HG02852 (cell line): ENCODE results near the gene YTHDC2.

Source experiments
- ATAC-seq: cut with Tn5 transposase; IDR thresholded peaks from one replicate; pipeline ENCODE4 v1.9.1; 2021; ENCODE audit warnings: mild to moderate bottlenecking, moderate library complexity; ENCODE audit not compliant: unreplicated experiment

The YTHDC2 gene

GRCh38 chr5:113513384-113514288, at the start of gene YTHDC2:
YTHDC2 (plus strand) TSS chr5:113513694; CDS start chr5:113513896, 202 bp downstream.
- peak; percentile 99 for ATAC-seq

- ATAC-seq: no peak
Observed at GRCh38 chr5:113474100-113474728, 39.3 kb upstream of the YTHDC2 start.

DNA sequence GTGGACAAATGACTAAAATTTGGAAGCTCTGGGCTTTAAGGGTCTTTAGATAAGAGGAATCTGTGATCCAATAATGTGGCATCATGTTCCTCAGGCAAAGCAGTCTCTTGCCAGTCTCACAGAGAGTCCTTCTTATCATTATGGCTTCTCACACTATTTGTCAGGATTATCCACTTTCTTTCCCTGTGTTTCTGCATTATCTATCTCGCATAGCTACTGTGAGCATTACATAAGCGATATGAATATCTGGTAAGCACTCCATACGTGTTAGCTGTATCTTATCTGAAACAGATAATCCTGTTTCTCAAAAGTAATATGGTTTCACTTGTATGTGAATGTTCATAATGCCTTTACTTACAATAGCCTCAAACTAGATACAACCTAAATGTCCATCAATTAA, 34.8 kb upstream of the YTHDC2 start:
- no peak for ATAC-seq

GRCh38 chr5:113480243-113480642, 33.3 kb upstream of the YTHDC2 start:
- no peak for ATAC-seq

GRCh38 chr5:113487416-113487780, 26.1 kb upstream of the YTHDC2 start:
- ATAC-seq: no peak

- ATAC-seq: no peak
Observed at GRCh38 chr5:113487781-113488644, 25.5 kb upstream of the YTHDC2 start, which contains the start of gene MCC. MCC (minus strand) TSS chr5:113488453.

DNA sequence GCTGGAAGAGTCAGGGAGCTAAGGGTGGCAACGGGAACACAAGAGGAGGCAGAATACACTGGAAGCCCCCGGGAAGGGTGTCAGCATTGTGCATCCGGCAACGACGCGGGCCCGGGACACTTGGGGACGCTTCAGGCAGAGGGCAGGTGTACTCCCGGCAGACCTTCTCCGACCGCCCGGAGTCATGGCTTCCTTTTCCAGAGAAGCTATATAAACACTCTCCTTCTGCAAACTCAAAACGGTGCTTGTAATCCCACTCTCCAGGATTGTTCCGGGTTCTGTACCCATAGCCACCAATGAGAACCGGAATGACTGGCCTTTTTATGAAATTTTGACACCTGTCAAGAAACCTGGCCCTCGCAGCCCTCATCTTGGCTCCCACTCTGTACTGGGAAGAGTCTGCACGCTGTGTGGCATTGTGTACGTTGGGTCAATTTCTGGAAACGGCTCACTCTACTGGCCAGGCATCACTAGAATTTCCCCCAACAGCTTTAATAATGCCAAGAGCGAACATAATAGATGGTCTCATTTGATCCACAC, 24.8 kb upstream of the YTHDC2 start:
- ATAC-seq: no peak

DNA sequence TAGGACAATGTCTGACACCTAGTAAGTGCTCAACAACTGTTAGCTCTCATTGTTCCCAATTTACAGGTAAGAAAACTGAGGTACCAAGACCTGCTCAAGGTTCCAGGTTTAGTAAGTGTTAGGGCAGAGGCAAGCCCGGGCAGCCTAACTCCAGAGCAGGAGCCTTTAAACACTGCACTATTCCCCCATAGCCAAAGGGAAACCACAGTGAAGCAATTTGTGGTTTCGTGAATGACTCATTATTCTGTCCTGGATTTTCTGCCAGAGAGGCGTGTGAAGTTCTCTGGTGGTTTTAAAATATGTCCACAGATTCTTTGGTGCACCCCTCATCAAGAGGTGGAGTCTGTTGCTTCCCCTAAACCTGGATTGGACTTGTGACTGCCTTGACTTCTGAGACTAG, 24.2 kb upstream of the YTHDC2 start:
- ATAC-seq: peak; percentile 59

GRCh38 chr5:113490317-113490716, 23.2 kb upstream of the YTHDC2 start:
- ATAC-seq: no peak

GRCh38 chr5:113491022-113491421, 22.5 kb upstream of the YTHDC2 start:
- ATAC-seq: no peak

GRCh38 chr5:113493446-113493845, 20.0 kb upstream of the YTHDC2 start:
- no peak for ATAC-seq

DNA sequence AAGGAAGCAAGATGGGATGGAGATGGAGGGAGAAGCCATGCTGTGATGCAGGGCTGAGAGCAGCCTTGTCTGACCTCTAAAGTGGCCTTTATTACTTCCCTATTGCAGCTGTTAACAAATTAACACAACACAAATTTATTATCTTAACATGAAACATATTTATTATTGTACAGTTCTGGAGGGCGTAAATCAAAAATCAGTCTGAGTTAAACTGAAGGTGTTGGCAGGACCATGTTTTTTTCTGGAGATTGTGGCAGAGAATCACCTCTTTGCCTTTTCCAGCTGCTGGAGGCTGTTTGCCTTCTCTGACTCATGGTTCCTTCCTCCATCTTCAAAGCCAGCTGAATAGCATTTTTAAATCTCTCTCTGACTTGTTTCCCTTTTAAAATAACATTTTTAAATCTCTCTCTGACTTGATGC, 18.1 kb upstream of the YTHDC2 start:
- ATAC-seq: no peak

DNA sequence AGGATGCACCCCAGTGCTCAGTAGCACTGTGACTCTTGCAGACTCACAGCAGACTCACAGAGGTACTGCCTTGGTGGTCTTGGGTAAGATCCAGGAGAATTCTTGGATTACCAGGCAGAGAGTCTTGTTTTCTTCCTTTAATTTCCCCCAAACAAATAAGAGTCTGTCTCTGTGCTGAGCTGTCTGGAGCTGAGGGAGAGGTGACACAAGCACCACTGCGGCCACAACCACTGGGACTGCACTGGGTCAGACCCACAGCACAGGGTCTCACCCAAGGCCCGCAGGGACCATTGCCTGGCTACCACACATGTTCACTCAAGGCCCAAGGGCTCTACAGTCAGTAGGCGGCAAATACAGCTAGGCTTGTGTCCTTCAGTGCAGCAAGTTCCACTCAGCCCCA, 11.4 kb upstream of the YTHDC2 start:
- no peak for ATAC-seq

- ATAC-seq: no peak
Observed at GRCh38 chr5:113503146-113503545, 10.3 kb upstream of the YTHDC2 start.

GRCh38 chr5:113505181-113505580, 8.3 kb upstream of the YTHDC2 start:
- no peak for ATAC-seq

GRCh38 chr5:113507601-113508000, 5.9 kb upstream of the YTHDC2 start:
- ATAC-seq: no peak

DNA sequence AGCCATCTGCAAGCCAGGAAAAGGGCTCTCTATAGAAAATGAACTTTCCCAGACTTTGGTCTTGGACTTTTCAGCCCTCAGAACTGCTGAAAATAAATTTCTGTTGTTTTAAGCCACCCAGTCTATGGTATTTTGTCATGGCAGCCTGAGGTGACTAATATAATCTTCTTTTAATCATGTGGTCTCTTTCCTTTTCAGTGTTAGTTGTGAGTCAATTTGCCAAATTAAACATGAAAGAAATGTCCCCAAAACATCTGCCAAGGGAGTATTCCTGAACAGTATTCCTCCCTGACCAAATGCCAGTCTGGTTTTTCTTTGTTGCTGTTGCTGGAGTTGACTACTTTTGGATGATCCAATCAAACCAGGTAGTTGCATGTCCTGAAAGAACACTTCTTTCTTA, 4.7 kb upstream of the YTHDC2 start:
- no peak for ATAC-seq

GRCh38 chr5:113510836-113511451, 2.5 kb upstream of the YTHDC2 start:
- ATAC-seq: no peak

- ATAC-seq: no peak
Observed at GRCh38 chr5:113512341-113512740, 1.2 kb upstream of the YTHDC2 start.

DNA sequence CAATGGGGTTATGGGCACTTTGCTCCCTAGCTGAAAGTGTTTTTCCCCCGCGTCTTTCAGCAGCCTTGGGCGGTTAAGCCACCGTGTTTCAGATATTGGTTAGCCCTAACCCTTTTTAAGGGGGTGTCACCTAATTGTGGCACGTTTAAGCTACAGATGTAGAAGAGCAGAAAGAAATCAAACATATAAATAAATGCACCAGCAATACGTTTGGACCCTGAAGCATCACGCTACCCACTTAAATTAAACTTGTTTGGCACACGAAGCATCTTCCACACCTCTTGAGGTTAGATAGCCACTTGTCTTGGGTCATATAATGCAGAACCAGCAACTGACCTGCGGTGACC, 768 bp downstream of the YTHDC2 start:
- ATAC-seq: no peak

DNA sequence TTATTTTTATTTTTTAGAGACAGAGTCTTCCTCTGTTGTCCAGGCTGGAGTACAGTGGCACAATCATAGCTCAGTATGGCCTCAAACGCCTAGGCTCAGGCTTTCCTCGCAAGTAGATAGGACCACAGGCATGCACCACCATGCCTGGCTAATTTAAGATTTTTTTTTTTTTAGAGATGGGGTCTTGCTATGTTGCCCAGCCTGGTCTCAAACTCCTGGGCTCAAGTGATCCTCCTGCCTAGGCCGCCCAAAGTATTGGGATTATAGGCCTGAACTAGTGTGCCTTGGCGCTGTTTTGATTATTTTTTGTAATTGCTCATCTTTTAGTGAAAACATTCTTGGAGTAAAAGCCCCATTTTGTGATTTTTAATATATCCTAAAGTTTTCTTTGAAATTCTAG, 5.4 kb downstream of the YTHDC2 start:
- no peak for ATAC-seq
